Retinal pigment epithelial cell (primary cell): ENCODE results near the gene DST.

ENCODE experiments used
- DNase-seq: peaks from one replicate; pipeline ENCODE4 v3.0.0-alpha.2; 2010; ENCODE audit warnings: low read depth
- H3K4me3 ChIP-seq: 2 replicates; pipeline ENCODE4 v1.5.1; 2011; ENCODE audit warnings: mild to moderate bottlenecking, low read length, control low read depth, moderate library complexity
- TF ChIP-seq, protein P1 (sequence below): conservative IDR thresholded peaks from 2 replicates; pipeline ENCODE4 v1.5.1; 2011; ENCODE audit warnings: low read depth, low read length, control low read depth, inconsistent platforms

Gene DST

DNA sequence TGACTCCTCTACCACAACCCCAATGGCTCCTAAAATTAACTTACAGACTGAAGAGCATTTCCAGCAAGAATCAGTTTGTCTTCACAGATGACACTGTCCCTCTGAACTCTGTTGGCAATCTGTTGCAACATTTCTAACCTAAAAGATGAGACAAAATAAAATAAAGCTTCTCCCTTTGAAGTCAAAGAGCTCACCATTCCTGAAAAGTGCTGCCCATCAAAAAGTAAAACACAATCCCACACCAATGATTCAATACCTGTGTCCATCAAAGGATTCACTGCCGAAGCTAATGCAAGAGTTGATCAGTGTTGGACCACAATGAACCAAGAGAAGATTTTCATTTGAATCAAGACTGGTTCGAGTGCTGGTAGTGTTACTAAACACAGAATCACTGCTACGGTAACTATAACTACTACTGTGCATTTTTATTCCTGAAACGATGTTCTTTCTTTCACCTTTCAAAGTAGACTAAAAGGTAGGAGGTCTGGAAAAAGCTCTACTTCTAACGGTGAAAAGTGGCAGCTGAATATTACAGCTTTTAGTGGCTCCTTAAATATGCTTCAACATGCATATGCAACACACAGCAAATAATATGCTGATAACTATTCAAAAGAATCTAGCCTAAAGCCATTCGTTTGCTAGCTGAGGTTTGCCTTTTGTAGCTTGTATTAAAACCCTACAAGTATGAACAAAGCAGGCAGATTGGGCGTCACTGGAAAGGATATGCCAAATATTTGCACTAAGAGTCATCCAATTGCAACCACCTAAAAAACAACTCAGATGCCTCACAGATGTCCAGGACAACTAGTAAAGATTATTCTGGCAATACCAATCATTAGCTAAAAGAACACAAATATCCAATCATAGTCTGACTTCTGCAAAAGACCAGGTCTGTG is at the start of gene DST:
Gene DST, minus strand, starts transcription at position 524 of the 896 bp plus-strand sequence.
- no peak within 1 kb of the TSS for H3K4me3 ChIP-seq
- no peak for DNase-seq

DNA sequence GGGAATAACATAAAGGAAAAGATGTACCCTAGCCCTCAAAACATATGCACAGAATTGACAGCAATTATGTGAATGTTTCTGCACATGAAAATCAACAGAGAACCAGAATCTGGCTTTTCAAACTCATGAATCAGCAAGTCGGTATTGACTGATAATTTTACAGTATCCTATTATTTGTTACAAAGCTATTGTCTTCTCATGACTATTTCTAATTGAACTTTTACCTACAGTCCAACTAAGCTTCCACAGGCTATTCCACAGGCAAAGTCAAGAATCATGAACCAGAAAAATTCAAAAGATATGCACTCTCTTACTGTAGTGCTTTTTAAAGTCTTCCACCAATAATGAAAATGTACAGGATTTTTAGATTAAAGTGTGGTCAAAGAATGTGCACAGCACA is 49.1 kb upstream of the DST start:
- no peak for DNase-seq
- H3K4me3 ChIP-seq, result no peak overlapping the region
- TF ChIP-seq, protein P1, sequence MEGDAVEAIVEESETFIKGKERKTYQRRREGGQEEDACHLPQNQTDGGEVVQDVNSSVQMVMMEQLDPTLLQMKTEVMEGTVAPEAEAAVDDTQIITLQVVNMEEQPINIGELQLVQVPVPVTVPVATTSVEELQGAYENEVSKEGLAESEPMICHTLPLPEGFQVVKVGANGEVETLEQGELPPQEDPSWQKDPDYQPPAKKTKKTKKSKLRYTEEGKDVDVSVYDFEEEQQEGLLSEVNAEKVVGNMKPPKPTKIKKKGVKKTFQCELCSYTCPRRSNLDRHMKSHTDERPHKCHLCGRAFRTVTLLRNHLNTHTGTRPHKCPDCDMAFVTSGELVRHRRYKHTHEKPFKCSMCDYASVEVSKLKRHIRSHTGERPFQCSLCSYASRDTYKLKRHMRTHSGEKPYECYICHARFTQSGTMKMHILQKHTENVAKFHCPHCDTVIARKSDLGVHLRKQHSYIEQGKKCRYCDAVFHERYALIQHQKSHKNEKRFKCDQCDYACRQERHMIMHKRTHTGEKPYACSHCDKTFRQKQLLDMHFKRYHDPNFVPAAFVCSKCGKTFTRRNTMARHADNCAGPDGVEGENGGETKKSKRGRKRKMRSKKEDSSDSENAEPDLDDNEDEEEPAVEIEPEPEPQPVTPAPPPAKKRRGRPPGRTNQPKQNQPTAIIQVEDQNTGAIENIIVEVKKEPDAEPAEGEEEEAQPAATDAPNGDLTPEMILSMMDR, result no peak

More for the DNA sequence above, at the start of gene DST:
- TF ChIP-seq, protein P1, result no peak

DNA sequence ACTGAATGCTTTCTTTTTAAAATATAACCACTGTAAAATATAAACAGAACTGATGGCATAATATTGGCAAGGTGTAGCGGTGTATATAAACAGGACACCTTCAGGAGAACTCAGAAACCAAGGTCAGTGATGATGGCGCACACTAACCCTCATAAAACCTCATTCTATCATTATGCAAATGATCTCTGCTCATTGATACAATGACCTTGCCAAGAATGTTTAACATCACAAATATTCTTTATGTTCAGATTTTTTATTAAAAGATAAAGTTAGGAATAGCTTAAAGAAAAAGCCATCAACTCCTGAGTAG is 48.6 kb upstream of the DST start:
- no peak for DNase-seq
- no peak overlapping the region for H3K4me3 ChIP-seq
- TF ChIP-seq, protein P1, result no peak

DNA sequence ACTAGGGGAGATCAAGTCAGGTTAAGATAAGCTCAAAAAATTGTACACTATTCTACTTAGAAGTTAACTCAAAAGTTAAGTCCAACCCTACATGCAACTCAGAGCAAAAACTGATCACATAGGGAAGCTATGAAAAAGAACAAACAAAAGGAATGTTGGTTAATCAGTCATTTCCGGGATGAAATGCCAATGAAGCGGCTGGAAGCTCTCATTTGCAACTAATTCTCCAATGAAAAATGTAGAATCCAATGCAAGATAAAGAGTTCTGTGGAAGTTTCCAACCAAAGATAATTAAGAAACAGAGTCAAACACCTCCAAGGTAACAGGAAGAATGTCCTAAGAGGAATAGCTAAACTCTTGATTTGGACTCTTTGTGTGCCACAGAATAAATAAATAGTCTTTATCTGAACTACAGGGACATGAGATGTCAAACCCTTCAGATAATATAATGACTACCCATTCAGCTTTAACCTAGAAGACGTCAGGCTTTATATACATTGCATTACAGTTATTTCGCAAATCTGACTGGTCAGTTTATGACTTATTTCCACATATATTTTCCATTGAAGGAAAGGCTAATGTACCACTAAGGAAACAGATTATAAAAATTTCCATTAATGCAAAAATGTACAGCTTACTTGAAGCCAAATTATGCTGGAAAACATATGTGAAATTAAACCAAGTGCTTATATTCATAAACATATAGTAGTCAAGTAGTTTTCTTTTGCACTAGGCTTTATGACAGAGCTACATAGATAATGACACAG is 48.0 kb upstream of the DST start:
- no peak for DNase-seq
- TF ChIP-seq, protein P1, result no peak
- H3K4me3 ChIP-seq, result no peak overlapping the region

DNA sequence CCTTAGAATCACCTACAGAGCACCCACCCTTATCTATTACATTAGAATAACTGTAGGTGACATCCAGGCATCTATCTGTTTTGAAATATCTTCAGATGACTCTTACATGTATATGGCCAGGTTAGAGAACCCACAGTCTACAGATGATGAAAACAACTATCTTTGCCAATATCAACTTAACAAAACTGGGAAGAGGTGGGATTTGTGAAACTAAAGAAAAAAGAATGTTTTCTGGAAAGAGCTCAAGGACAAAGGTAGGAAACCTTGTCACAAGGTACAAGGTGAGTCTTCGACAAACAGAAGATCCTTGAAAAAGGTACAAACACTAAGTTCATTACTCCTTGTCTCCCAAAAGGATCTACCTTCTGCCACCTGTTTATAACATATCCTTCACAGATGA is 47.0 kb upstream of the DST start:
- no peak overlapping the region for H3K4me3 ChIP-seq
- TF ChIP-seq, protein P1, result no peak
- DNase-seq, result no peak

DNA sequence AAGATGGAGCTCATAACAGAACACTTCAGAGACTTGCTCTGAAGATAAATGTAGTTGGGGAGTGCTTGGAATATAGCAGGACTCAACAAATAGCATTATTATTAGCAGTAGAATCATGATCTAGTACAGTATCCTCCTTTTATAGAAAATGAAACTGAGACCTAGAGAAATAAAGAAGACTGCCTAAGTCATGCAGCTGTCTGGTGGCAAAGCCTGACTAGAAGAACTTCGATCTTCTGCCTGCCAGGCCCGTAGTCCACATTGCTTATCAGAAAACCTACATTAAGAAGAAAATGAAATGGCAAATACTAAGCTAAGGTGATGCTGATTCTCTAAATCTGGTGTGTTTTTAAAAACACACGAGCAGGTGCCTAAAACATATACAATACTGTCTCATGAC is 46.4 kb upstream of the DST start:
- DNase-seq, result no peak
- H3K4me3 ChIP-seq, result no peak overlapping the region
- TF ChIP-seq, protein P1, result no peak
